ENCODE data around the gene CACNA1B. TPM values are rescaled to one million over a fixed set of nuclear protein-coding genes. Genes with fewer than 3 reads are reported as not detected.

CACNA1B gene
- total RNA-seq, 2 donors from 2014 or later: 3.6 to 7.9 TPM

DNA sequence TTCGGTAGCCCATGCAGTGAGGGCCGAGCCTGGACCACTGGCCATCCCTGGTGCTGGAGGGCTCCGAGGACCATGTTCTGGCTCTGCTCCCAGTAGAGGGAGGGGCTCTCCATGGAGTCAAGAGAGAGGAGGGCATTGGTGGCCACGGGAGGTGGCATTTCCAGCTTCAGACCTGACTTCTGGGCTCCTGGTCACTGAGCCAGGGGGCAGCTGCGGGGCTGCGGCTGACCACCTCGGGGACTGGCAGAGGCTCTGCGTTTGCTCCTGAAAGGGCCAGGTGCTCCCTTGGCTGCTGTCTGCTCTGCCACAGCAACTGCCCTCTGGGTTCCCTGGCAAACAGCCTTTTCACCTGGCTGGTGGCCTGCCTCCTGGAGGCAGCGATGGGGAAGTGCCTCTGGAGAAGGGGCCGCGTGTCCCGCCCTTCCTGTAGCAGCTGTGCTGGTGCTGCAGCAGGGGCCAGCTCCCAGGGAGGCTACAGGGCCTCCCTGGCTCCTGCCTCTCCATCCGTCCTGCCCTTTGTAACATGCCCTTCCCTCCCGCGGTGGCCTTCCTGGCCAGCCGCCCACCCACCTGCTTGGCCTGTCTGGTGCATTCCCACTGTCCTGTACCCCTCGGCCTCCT is 144.6 kb downstream of the CACNA1B start:
- peaks cover 7% of the 10 kb centered on the region for H3K4me1 Mint-ChIP-seq
- H3K27me3 Mint-ChIP-seq (ENCODE audit: insufficient read depth): peaks cover 10% of the 10 kb centered on the region
- peak; percentile 91 for DNase-seq
- no peaks in the 10 kb centered on the region for H3K27me3 ChIP-seq (ENCODE audit: control insufficient read depth, insufficient read depth, low read length, poor library complexity, severe bottlenecking)
- WGBS, 2 experiments (ENCODE audit: insufficient coverage in 1 of 2, insufficient read length in 1 of 2): 64 to 72% methylated on average over 6 to 17 of the region's 17 CpGs
- H3K4me3 ChIP-seq (ENCODE audit: low read length): no peak overlapping the region
- H3K4me1 ChIP-seq (ENCODE audit: control insufficient read depth, insufficient read depth, low read length): no peaks in the 10 kb centered on the region
- H3K9me3 Mint-ChIP-seq: no peaks in the 10 kb centered on the region
- H3K9ac ChIP-seq (ENCODE audit: extremely low read depth, low read length, poor library complexity, severe bottlenecking): no peak overlapping the region
- H3K4me3 Mint-ChIP-seq: peak overlapping the region; percentile 71
- H3K36me3 ChIP-seq (ENCODE audit: control insufficient read depth, insufficient read depth, low read length): no peaks in the 10 kb centered on the region
- TF ChIP-seq, protein P1, sequence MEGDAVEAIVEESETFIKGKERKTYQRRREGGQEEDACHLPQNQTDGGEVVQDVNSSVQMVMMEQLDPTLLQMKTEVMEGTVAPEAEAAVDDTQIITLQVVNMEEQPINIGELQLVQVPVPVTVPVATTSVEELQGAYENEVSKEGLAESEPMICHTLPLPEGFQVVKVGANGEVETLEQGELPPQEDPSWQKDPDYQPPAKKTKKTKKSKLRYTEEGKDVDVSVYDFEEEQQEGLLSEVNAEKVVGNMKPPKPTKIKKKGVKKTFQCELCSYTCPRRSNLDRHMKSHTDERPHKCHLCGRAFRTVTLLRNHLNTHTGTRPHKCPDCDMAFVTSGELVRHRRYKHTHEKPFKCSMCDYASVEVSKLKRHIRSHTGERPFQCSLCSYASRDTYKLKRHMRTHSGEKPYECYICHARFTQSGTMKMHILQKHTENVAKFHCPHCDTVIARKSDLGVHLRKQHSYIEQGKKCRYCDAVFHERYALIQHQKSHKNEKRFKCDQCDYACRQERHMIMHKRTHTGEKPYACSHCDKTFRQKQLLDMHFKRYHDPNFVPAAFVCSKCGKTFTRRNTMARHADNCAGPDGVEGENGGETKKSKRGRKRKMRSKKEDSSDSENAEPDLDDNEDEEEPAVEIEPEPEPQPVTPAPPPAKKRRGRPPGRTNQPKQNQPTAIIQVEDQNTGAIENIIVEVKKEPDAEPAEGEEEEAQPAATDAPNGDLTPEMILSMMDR (conservative IDR thresholded peaks at IDR 0.05): peak; percentile 87
- H3K27ac Mint-ChIP-seq: no peak overlapping the region
- no peak overlapping the region for H3K27ac ChIP-seq (ENCODE audit: low read depth, low read length)
- peaks cover 19% of the 10 kb centered on the region for H3K36me3 Mint-ChIP-seq (ENCODE audit: low read depth)
- H3K9me3 ChIP-seq (ENCODE audit: control insufficient read depth, low read length): peaks cover 26% of the 10 kb centered on the region

DNA sequence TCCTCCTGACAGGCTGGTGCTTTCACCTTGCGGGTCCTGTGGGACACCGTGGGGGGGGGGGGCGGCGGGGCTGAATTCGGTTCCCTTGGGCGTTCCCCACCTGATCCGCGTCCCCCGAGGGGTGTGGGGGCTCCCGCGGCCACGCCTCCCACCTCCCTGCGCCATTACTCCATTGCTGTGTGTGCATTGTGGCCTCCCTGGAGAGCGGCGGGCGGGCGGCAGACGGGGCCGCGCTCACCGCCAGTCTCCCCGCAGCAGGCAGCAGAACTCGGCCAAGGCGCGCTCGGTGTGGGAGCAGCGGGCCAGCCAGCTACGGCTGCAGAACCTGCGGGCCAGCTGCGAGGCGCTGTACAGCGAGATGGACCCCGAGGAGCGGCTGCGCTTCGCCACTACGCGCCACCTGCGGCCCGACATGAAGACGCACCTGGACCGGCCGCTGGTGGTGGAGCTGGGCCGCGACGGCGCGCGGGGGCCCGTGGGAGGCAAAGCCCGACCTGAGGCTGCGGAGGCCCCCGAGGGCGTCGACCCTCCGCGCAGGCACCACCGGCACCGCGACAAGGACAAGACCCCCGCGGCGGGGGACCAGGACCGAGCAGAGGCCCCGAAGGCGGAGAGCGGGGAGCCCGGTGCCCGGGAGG is 145.3 kb downstream of the CACNA1B start:
- Histone ChIP-seq H3K4me1 (ENCODE audit: control insufficient read depth, insufficient read depth, low read length) (no peaks in the 10 kb centered on the region), H3K27me3 (ENCODE audit: control insufficient read depth, insufficient read depth, low read length, poor library complexity, severe bottlenecking) (no peaks in the 10 kb centered on the region), H3K9me3 (ENCODE audit: control insufficient read depth, low read length) (peaks cover 30% of the 10 kb centered on the region), H3K27ac (ENCODE audit: low read depth, low read length) (no peak overlapping the region), H3K9ac (ENCODE audit: extremely low read depth, low read length, poor library complexity, severe bottlenecking) (no peak overlapping the region), H3K36me3 (ENCODE audit: control insufficient read depth, insufficient read depth, low read length) (no peaks in the 10 kb centered on the region), H3K4me3 (ENCODE audit: low read length) (no peak overlapping the region)
- Mint-ChIP-seq H3K9me3 (no peaks in the 10 kb centered on the region), H3K27me3 (ENCODE audit: insufficient read depth) (peaks cover 10% of the 10 kb centered on the region), H3K27ac (no peak overlapping the region), H3K4me3 (peak overlapping the region; percentile 71), H3K4me1 (peaks cover 7% of the 10 kb centered on the region), H3K36me3 (ENCODE audit: low read depth) (peaks cover 23% of the 10 kb centered on the region)
- TF ChIP-seq, protein P1 (conservative IDR thresholded peaks at IDR 0.05): no peak
- WGBS, 2 experiments (ENCODE audit: insufficient coverage in 1 of 2, insufficient read length in 1 of 2): 18 to 61% methylated on average over 27 to 69 of the region's 69 CpGs
- DNase-seq: peak; percentile 81

DNA sequence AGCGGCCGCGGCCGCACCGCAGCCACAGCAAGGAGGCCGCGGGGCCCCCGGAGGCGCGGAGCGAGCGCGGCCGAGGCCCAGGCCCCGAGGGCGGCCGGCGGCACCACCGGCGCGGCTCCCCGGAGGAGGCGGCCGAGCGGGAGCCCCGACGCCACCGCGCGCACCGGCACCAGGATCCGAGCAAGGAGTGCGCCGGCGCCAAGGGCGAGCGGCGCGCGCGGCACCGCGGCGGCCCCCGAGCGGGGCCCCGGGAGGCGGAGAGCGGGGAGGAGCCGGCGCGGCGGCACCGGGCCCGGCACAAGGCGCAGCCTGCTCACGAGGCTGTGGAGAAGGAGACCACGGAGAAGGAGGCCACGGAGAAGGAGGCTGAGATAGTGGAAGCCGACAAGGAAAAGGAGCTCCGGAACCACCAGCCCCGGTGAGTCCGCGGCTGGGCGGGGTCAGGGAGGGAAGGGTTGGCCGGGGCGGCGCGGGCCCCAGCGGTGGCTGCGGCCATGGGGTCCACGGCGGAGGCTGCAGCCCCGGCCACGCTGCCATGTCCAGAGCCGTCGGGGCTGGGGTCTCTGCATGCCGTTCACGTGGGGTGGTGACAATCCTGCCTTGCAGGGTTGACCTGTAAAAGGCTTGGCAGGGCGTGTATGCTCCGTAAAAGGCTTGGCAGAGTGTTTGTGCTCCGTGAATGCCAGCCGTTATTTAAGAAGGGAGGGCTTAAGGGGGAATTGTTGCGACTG is 146.0 kb downstream of the CACNA1B start:
- Histone ChIP-seq H3K36me3 (ENCODE audit: control insufficient read depth, insufficient read depth, low read length) (no peaks in the 10 kb centered on the region), H3K9me3 (ENCODE audit: control insufficient read depth, low read length) (peaks cover 37% of the 10 kb centered on the region), H3K27ac (ENCODE audit: low read depth, low read length) (no peak overlapping the region), H3K27me3 (ENCODE audit: control insufficient read depth, insufficient read depth, low read length, poor library complexity, severe bottlenecking) (no peaks in the 10 kb centered on the region), H3K4me1 (ENCODE audit: control insufficient read depth, insufficient read depth, low read length) (no peaks in the 10 kb centered on the region), H3K4me3 (ENCODE audit: low read length) (peak overlapping the region; percentile 49), H3K9ac (ENCODE audit: extremely low read depth, low read length, poor library complexity, severe bottlenecking) (no peak overlapping the region)
- H3K36me3 Mint-ChIP-seq (ENCODE audit: low read depth): peaks cover 27% of the 10 kb centered on the region
- 20 to 54% methylated on average over 73 to 84 of the region's 84 CpGs for WGBS, 2 experiments (ENCODE audit: insufficient coverage in 1 of 2, insufficient read length in 1 of 2)
- H3K4me3 Mint-ChIP-seq: peak overlapping the region; percentile 71
- TF ChIP-seq, protein P1 (conservative IDR thresholded peaks at IDR 0.05): no peak
- H3K9me3 Mint-ChIP-seq: peaks cover 2% of the 10 kb centered on the region
- no peak overlapping the region for H3K27ac Mint-ChIP-seq
- H3K4me1 Mint-ChIP-seq: peaks cover 7% of the 10 kb centered on the region
- peak; percentile 75 for DNase-seq
- peaks cover 10% of the 10 kb centered on the region for H3K27me3 Mint-ChIP-seq (ENCODE audit: insufficient read depth)

Data from endodermal cell (in vitro differentiated cells).